ENCODE results near the gene TOP3B. TPM values are rescaled to one million over a fixed set of nuclear protein-coding genes. Genes with fewer than 3 reads are reported as not detected.
A peak's percentile ranks its signal among the peaks of the same experiment; 100 is the strongest.

Gene TOP3B
- total and polyA plus RNA-seq, 9 of the 15 experiments (the other 6 are each of a cell fraction or from before 2014, with no cell fraction given) = 3.0 to 188 (median 112) TPM

GRCh38 chr22:21995660-21996059 is 13.1 kb upstream of the TOP3B start:
- no peak overlapping the region for H3K4me2 ChIP-seq (ENCODE audit: insufficient read depth, low read length)
- peak overlapping the region; percentile 2 for H2AFZ ChIP-seq (ENCODE audit: low read depth, low read length)
- ATAC-seq (no peak), DNase-seq (ENCODE audit: extremely low read depth in 1 of 4, low spot score in 3 of 4) (no peak), FAIRE-seq (no peak)
- ChIA-PET CTCF (ENCODE audit: low intra/inter-chr PET ratio) (no interaction called here), POLR2A (interaction anchor here (0.5 to 22.7 kb wide), 6 partner anchors 8 to 1280 kb away, joined by 3 to 382 read pairs (median 3); partner anchors contain the start of gene TOP3B)
- H3K27ac ChIP-seq (ENCODE audit: extremely low read depth, low read depth, low read length) = no peak overlapping the region
- no peaks in the 10 kb centered on the region for H3K79me2 ChIP-seq (ENCODE audit: control insufficient read depth, insufficient read depth, low read length)
- in situ Hi-C loops (cut with MboI) = no loop called here
- H3K9me1 ChIP-seq (ENCODE audit: control insufficient read depth, insufficient read depth, low read length) = no peaks in the 10 kb centered on the region
- no peaks in the 10 kb centered on the region for H3K36me3 ChIP-seq (ENCODE audit: control insufficient read depth, insufficient read depth, low read length)
- H3K27me3 ChIP-seq (ENCODE audit: control insufficient read depth in 2 of 2, insufficient read depth in 2 of 2, low read length in 2 of 2) = no peaks in the 10 kb centered on the region; a peak in 1 of 5 replicates
- no TSS peak for BruUV-seq (replicated peaks)
- no peak for TF ChIP-seq TEAD4 (IDR thresholded peaks at IDR 0.05; ENCODE audit: low read length)
- TF ChIP-seq TEAD4 (CRISPR knock-in tag; IDR thresholded peaks at IDR 0.05; ENCODE audit: borderline replicate concordance) = peak; percentile 70; the same call in 1 of the 2 replicates
- TF ChIP-seq TEAD1 (CRISPR knock-in tag; IDR thresholded peaks at IDR 0.05) = peak in 1 of 2 experiments; percentile 58; a peak in 1 of 4 replicates
- no peak for TF ChIP-seq HNRNPUL1 (IDR thresholded peaks at IDR 0.05; ENCODE audit: low read length)
- H3K9me3 ChIP-seq (replicated peaks; ENCODE audit: control insufficient read depth, insufficient read depth, low read depth, low read length) = no peaks in the 10 kb centered on the region
- H3K9ac ChIP-seq (ENCODE audit: insufficient read depth in 1 of 2, low read depth in 2 of 2, low read length in 2 of 2) = no peak overlapping the region
- intact Hi-C loops (cut with micrococcal nuclease) = no loop called here
- H3K4me1 ChIP-seq (replicated peaks in 1 of 2; ENCODE audit: control insufficient read depth in 2 of 2, insufficient read depth in 2 of 2, low read length in 2 of 2) = peaks cover 13 to 17% of the 10 kb centered on the region in 2 experiments; a peak in 4 of 5 replicates
- H3K4me3 ChIP-seq = no peak overlapping the region
- WGBS (ENCODE audit: insufficient coverage, low coverage, missing lambda C conversion rate) = 54% methylated on average over 3 of the region's 3 CpGs
- H4K20me1 ChIP-seq (replicated peaks; ENCODE audit: control insufficient read depth, insufficient read depth, low read length) = no peaks in the 10 kb centered on the region

DNA sequence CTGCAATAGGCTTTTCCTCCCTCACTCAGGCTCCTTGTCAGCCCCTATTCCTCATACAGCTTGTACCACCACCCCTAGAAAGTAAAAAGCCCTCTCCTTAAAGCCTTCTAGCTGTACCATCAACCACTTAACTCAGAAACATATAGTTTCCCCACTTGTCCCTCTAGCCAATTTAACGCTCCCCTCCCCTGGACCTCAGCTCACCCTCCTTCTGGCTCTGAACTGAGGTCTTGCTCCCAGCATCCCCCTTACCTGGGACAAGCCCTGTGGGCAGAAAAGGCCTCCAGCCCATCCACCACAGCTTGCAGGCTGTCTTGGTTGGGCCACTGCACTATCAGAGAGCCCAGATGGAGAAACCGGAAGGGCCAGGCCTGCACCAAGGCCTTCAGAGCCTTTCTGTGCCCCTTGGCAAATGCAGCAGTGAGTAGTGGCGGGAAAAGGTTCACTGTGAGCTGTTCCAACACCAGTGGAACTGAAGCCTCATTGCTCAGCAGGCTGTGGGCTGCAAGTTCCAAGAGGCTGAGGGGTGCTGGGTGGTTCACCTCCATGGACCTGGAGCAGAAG is 12.4 kb upstream of the TOP3B start:
- Histone ChIP-seq H3K27ac (ENCODE audit: extremely low read depth, low read depth, low read length) (no peak overlapping the region), H3K36me3 (ENCODE audit: control insufficient read depth, insufficient read depth, low read length) (no peaks in the 10 kb centered on the region), H3K4me1 (replicated peaks in 1 of 2; ENCODE audit: control insufficient read depth in 2 of 2, insufficient read depth in 2 of 2, low read length in 2 of 2) (peaks cover 17 to 18% of the 10 kb centered on the region in 2 experiments; a peak in 4 of 5 replicates), H3K9me3 (replicated peaks; ENCODE audit: control insufficient read depth, insufficient read depth, low read depth, low read length) (no peaks in the 10 kb centered on the region), H3K4me3 (no peak overlapping the region), H3K9ac (ENCODE audit: insufficient read depth in 1 of 2, low read depth in 2 of 2, low read length in 2 of 2) (peak overlapping the region in 1 of 2 experiments; percentile 21; a peak in 1 of 4 replicates), H4K20me1 (replicated peaks; ENCODE audit: control insufficient read depth, insufficient read depth, low read length) (no peaks in the 10 kb centered on the region), H3K27me3 (ENCODE audit: control insufficient read depth in 2 of 2, insufficient read depth in 2 of 2, low read length in 2 of 2) (peaks cover 0 to 6% of the 10 kb centered on the region in 2 experiments; a peak in 2 of 5 replicates), H3K79me2 (ENCODE audit: control insufficient read depth, insufficient read depth, low read length) (no peaks in the 10 kb centered on the region), H2AFZ (ENCODE audit: low read depth, low read length) (peak overlapping the region; percentile 1; the same call in 1 of the 2 replicates), H3K9me1 (ENCODE audit: control insufficient read depth, insufficient read depth, low read length) (no peaks in the 10 kb centered on the region), H3K4me2 (ENCODE audit: insufficient read depth, low read length) (no peak overlapping the region)
- BruUV-seq (replicated peaks) = no TSS peak
- ChIA-PET POLR2A (interaction anchor here (1.0 to 22.7 kb wide), 6 partner anchors 10 to 29 kb away, joined by 3 to 382 read pairs (median 45); partner anchors contain the start of gene TOP3B), CTCF (ENCODE audit: low intra/inter-chr PET ratio) (no interaction called here)
- DNase-seq (ENCODE audit: extremely low read depth in 1 of 4, low spot score in 3 of 4) (peak in 1 of 4 experiments; percentile 54), FAIRE-seq (no peak), ATAC-seq (peak; percentile 1; the same call in 2 of the 3 replicates)
- WGBS (ENCODE audit: insufficient coverage, low coverage, missing lambda C conversion rate) = 57% methylated on average over 3 of the region's 3 CpGs
- intact Hi-C loops (cut with micrococcal nuclease) = no loop called here
- in situ Hi-C loops (cut with MboI) = no loop called here
- TF ChIP-seq ZNF217 (CRISPR knock-in tag; IDR thresholded peaks at IDR 0.05) = peak; percentile 63; the same call in 1 of the 2 replicates
- TF ChIP-seq ZBTB49 (CRISPR knock-in tag; IDR thresholded peaks at IDR 0.05; ENCODE audit: borderline replicate concordance) = 0 out of 2 replicates have a peak, but pooled peaks have one; percentile 30
- TF ChIP-seq ZBTB1 (CRISPR knock-in tag; IDR thresholded peaks at IDR 0.05; ENCODE audit: borderline replicate concordance, low read depth) = no peak
- no peak for TF ChIP-seq PHTF2 (CRISPR knock-in tag; IDR thresholded peaks at IDR 0.05)
- TF ChIP-seq HMGXB4 (CRISPR knock-in tag; IDR thresholded peaks at IDR 0.05) = peak; percentile 72; the same call in 1 of the 2 replicates
